NCI-H1417 treated with DMSO at 0.1 percent for 48 hours (cell line): ENCODE measurements around the gene JAK1.

Source experiments
- DNase-seq: peaks from one replicate; lab custom pipeline; 2025; lab: John Stamatoyannopoulos, UW

The JAK1 gene

DNA sequence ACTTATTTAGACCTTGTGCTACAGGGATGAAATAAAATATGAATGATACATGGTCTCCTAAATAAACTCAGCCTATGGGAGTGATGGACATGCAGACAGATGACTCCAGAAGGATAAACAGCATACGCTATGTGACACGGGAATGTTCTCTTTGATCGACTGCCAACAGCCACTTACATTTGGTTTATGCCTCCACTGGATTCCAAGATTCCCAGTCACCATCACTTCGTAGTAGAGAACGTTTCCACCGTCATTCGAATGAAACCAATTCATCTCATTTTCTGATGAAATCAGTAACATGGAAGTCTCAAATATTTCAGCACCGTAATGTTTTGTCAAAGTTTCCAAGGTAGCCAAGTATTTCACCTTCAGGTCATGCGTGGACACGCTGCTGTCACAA, 99.7 kb downstream of the JAK1 start:
- DNase-seq = no peak

DNA sequence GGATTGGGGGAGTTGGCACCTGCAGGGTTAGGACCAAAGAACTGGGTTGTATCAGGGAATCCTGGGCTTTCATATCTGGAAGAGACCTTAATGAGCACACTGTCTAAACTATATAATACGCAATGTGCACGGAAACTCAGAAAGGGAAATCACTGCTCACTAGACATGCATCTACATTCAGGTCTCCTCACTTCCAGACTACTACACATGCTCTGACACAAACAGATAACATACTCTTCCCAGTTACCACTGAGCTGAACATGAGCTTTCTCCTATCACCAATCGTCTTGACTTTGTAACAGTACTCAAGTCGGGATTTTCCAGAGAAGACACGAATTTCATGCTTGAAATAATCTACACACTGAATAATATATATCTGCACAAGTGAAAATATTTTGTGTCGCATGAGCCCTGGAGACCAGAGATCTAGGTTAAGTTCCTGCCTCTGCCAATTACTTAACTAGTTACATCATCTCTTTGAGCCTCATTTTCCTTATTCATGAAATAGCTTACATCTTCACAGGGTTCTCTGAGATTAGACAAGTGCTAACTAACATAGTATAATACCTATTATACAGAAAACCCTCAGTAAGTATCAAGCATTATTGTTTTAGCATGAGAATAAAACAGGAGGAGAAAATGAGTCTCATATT, 101.1 kb downstream of the JAK1 start:
- DNase-seq = no peak

DNA sequence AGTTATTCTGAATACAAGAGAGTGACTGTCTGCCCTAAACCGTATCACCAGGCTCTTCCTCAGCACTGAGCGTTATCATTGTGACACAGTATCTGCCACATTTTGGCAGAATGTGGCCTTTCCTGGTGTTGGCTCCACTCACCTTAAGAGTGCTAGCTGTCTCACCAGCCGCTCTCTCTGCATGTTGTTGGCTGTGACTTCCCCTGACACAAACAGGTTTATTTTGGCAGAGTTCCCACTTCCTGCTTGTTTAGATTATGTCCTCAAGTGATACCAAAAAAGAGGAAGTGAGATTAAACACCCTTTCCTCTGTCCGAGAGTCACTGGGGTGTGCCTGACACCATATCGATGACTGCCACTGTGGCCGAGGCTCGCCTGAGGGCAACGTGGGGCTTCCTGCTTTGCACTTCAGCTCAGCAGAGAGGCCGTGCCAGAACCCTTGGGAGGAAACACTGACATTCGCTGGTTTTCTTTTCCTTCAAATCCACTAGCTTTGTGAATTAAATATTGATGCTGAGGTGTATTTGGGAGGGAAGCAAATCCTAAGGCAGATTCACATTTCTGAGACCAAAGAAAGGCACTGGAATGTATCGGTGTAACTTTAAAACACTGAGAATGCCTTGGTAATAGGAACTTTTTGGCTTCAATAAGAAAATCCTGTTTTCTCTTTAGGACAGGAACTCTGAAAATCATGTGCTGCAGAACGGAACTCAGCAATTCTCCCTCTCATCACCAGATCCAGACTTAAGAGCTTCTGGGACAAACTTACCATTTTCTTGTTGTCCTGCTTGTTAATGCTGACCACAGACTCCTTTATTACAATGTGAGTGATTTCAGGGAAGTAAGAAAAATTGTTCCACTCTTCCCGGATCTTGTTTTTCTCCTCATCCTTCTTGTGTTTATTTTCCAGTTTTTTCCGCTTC, 102.1 kb downstream of the JAK1 start:
- DNase-seq = no peak

DNA sequence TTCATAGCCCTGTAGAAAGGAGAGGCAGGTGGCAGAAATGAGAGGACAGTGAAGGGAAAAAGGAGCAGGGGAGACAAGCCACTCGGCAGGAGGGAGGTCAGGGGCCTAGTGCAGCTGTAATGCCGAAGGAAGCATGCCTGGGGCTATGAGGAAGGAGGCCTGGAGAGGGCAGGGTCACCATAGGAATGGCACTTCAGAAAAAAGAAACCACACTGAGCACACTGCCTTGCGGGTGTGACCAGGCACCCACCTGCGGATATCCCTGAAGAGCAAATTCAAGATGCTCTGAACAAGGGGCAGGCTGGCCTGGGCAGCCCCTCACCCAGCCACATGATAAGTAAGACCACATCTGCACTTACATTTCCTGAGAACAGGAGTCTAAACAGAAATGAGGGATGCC, 104.7 kb downstream of the JAK1 start:
- DNase-seq = no peak

DNA sequence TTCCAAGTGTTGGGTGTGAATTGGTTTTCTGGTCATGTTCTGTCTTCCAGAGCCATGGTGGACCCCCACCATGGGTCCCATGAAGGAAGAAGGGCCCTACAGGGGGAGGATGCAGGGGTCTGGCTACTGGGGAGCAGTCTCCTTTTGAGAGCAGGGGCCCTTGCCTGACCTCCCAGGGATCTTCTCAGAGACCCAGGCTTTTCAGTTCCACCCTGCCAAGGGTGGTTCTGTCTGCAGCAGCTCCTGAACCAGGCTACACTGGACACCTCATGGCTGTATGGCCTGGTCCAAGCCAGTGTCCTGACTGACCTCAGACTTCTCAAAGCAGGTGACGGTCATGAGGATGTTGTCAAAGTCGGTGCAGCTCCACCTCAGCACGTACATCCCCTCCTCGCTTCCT, 109.0 kb downstream of the JAK1 start:
- DNase-seq = no peak

DNA sequence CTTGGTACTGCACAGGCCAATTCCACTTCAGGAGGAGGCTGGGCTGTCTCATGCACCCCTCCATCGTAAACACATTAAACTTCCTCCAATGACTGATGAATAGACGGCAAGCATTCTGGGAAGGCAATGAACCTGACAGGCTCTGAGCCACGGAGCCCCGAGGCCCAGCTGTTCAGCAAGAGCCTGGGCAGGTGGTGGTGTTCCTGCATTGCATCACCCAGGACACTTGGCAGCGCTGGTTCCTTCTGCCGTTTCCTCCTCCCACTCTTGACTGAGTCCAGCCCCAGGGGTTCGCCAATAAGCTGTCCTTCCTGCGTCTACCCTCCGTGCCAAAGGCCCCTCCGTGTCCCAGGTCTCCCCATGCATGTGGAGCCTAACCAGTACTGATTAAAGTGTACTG, 109.8 kb downstream of the JAK1 start:
- DNase-seq = no peak

DNA sequence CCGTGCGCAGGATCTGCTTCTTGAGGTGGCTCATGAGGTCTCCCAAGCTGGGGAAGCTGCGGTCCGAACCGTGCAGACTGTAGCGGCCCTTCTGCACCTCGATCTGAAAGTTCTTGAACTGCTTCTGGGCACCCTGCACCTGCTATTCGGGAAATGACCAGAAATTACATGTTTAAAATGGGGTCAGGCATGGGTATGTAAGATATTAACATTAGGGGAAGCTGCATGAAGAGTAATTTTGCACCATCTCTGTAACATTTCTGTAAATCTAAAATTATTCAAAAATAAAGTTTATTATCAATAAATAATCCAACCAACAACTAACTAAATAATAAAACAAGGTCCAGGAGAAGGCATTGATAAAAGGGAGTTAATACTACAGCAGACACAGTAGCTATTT, 110.8 kb downstream of the JAK1 start:
- DNase-seq = no peak

DNA sequence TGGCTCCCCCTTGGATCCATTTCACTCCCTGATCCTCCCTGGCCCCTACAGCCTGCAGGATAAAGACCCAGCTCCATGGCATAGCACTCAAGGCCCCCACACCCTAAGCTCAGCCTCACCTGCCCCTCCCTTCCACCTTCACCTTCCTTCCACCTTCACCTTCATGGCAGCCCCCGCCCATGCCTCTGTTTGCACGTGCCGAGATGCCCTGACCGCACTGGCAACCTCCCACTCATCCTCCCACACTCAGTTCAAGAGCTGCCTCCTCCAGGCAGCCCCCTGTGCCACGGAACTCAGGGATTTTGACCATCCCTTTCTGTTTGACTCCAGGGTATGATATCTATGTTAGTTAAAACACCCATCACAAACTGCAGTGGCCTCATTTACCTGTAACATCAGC, 111.7 kb downstream of the JAK1 start:
- no peak for DNase-seq

DNA sequence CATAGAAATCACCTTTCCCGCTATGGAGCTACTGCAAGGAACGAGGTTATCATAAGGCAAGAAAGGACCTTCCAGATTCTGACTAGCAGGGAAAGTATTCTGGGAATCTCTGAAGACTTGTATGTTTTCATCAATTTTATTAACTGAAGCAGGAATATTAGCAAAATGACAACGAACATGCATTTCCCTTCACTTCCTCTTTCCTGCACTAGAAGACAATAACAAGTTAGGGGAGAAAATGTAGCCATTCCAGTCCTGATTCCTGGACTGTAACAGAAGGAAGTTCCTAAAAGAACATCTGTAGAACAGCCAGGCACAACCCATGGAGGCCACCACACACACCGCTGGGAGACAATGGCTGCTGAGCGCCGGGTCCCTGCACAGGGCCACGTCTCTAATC, 114.7 kb downstream of the JAK1 start:
- DNase-seq = no peak

DNA sequence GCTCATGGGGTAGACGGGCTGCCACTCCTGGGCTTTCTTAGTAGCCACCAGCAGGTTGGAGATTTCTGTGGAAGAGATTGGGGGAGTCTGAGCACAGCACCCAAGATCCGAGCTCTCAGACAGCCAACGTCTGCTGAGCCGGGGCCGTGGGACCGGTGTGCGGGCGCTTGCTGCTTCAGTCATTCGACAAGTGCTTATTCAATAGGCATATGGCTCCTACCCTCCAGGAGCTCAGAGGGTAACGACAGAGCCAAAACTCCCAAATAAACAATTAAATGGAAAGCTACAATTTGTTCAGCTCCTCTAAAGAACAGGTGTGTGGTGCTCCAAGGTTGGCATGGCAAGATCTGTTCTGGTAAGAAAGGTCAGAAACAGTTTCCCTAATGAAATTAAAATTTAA, 115.5 kb downstream of the JAK1 start:
- no peak for DNase-seq

DNA sequence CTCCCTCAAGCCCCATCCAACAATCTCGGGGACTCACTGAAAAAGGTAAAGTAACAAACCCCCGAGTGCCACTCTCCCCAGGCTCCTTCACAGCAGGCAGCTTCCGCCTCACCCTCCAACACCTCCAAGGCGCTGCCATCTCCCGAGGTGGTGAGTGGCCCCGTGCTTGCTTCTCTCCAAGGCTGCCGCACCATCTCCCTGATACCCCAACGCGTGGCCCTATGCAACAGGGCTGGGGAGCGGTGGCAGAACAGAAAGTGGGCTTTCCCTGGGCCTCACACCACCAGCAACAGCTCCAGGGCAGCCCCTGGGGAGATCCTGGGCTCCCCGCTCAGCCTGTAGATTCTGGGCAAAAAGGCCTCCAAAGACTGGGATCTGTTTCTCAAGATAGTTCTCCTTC, 116.4 kb downstream of the JAK1 start:
- DNase-seq = no peak

DNA sequence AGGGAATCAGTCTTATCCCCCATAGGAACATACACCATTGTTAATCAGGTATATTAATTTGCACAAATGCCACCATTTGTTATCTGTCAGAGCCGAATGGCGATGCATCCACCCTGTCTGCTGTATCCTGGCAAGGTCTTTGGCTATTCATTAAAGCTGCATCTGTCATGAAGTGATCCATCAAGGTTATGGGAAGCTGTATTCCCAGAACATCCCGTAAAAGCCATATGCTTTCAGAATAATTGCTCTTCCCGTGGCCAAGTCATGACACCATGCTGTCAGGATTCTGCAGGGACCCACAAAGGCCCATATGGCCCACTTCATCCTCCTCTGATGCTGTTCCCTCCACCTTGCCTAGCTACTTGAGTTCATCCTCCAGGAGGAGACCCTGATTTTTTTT, 117.5 kb downstream of the JAK1 start:
- no peak for DNase-seq

DNA sequence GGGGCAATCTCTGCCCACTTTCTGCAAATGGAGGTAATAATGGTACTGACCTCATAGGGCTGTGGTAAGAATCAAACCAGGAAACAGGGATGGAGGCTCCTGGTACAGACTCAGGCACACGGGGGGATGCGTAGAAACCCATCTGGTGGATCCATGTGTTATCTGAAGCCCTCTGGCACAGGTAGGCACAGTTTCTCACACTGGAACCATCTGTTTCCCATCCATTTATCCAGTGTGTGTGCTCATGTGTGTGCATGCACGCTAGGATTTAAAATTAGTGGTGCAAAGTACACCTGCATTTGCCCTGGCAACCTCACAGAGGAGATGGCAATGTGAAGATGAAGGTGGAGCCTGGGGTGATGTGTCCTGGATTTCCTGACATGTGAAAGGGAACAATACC, 118.2 kb downstream of the JAK1 start:
- no peak for DNase-seq

DNA sequence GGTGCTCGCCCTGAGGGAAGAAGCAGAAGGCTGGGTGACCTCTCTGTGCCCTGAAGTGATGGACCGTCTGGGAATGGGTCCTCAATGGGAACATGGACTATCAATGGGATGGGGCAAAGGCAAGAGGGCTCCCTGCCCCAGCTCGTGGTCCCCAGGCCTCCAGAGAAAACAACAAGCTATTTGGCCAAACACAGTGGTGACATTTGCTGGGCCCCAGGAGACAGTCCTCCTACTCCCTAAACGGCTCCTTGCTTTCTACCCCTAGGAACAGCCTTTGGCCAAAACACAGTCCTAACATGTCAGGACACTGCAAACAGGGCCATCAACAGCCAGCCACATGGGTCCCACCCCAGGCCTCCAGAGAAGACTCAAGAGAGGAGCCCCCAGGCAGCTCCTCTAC, 118.7 kb downstream of the JAK1 start:
- no peak for DNase-seq

DNA sequence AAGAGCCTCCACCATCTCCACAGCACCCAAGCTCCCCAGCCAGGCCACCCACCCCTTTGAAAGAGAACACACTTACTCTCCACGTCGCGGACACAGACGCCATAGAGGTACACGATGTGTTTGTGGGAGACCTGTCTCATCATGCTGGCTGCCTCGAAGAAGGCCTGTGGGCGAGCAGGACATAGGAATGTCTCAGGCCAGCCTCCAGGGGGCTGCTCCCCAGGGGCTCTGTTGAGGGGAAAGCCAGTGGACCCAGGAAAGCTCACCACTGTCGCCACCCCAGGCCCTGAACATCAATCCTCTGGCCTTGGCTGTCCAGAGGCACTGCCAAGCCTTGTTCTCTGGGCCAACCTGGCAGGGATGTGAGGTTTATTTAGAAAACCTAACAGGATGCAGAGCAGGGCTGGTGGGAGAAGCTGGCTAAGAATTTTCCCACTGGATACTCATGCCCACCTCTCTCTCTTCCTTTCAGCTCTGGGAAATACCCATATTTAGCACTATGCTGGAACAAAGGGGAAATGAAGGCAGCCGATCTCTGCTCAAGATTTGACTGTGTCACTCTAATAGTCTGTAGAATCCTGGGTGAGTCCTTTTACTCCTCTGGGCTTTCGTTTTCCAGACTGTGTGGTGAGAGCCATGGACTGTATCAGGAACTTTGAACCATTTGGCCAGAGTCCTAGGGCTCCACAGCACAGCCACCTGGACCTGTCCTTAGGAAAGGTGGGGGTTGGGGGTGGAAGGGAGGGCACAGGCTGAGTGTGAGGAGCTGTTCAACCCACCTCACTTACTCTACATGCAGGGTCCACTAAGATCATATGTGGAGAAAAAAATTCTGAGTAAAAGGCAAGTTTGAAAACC, 119.5 kb downstream of the JAK1 start:
- DNase-seq = no peak

DNA sequence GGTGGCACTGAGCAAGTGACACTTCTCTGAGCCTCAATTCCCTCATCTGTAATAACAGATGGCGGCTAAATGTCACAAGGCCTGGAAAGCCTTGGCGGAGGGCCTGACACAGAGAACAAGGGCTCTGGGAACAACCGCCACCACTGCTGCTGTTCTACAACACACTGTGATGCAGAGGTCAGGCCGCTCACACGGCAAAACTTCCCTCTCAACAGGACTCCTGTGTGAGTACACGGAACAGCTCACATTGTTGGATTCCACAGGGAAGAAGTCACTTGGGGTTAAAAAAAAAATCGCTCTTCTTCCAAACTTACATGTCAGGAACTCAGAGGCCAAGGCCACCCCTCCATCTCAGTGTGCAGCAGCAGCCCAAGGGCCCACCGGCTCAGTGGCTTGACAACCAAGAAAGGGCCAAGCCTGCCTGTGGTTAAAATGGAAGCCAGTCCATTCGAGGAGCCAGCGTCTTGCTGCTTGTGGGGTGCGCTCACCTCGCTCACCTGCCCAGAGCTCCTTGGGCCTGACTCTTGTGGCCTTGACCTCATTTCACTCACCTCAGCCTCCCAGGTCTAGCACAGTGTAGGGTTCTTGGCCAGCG, 120.4 kb downstream of the JAK1 start:
- no peak for DNase-seq

DNA sequence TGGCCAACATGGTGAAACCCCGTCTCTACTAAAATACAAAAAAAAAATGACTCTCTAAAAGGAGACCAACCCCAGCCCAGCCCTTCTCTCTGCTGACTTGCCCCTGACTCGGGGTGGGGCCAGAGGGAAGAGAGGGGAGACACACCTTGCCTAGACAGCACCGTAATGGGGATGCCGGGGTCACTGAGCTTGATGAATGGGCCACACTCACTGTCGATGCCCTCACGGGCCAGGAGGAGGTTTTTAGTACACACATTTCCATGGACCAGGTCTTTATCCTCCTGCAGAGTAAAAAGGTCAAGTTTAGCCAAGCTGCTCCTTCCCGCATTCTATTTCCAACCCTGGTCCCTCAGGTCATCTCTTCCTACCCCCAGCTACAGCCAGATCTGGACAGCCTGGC, 121.7 kb downstream of the JAK1 start:
- no peak for DNase-seq

DNA sequence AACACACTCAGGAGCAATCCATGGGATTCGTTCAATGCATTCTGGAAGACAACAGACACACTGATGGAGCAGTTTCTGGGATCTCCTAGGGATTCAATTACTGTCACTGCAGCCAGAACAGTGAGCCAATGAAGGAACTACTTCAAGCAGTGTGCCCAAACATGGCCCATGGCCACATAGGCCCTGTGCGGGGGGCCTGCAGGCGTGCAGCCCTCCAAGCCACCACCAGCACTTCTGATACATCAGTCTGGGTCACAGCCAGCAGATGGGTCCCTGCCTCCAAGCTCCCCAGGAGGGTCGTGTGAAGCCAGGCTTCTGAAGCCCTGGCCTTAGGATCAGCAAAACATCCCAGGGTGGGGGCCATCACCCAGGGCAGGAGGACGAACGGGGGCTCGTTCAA, 122.2 kb downstream of the JAK1 start:
- no peak for DNase-seq

DNA sequence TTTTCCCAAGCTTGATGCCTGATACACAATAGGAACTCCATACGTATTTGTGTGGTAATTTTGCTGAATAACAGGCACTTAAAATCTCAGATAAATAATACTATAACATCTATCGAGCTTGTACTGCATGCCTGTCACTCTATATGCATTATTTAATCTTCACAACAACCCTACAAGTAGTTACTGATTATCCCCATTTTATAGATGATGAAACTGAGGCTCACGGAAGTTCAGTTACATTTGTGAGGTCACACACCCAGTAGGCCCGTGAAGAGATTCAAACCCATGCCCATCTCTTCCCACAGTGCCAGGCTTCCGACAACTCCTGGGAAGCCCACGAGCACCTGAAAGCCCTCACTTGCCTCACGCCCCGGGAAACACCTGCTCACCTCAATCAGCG, 122.7 kb downstream of the JAK1 start:
- DNase-seq = no peak

DNA sequence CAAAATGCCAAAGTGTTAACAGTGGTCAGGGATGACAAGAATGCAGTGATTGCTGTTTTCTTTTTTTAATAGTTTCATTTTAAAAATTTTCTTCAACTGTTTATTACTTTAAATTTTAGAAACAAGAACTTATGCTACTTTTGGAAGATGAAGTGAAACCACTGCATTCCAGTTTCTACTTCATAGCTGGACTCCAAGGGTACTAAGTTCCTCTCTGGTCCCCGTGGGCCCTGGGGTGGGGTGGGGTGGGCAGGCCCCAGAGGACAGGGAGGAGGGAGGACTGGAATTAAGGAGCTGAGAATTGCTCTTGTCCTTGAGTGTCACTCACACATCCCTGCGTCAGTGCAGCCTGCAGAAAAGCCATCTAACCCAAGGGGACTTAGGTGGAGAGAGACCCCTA, 124.1 kb downstream of the JAK1 start:
- DNase-seq = no peak

DNA sequence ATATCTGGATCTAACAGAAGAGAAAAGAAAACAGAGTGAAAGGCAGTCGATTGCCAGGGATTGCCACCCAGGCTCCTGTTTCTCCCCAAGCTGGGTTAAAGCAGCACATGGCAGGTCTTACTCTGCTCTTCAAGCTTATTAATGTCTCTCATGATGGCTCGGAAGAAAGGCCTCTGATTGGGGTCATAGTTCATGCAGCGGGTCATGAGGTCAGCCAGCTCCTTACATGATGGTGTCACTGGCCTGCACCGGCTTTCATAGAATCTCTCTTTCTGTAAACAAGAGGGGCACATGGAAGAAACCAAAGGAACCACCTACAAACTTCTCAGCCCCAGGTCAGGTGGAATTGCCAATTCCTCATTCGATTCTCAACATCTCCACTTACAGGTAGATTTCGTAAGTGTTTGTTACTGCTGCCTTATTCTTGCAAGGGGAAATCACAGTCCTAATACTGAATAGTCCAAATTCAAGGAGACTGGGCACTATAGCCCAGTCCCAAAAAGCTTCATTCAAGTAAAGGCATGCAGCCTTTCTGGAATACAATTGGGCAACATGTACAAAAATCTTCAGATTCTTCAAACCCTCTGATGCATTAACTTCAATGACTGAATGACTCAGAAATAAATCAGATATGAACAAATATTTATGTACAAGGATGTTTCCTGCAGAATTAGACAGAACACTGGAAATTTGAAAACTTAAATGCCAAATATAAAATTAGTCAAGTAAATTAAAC, 124.9 kb downstream of the JAK1 start:
- no peak for DNase-seq
